HL-60 (cell line): ENCODE data around the gene TLR9.

Experiments used
- POLR2AphosphoS5 ChIP-seq: IDR thresholded peaks from 2 replicates; pipeline ENCODE4 v1.6.1; 2012; ENCODE audit warnings: low read depth
- TF ChIP-seq, protein P1 (sequence below): IDR thresholded peaks from one replicate; pipeline ENCODE4 v1.5.1; 2011; ENCODE audit warnings: low read length, control low read depth, inconsistent platforms; ENCODE audit not compliant: insufficient read depth
- TF ChIP-seq, protein P2 (sequence below): IDR thresholded peaks from 2 replicates; pipeline ENCODE4 v1.6.1; 2012; ENCODE audit warnings: low read depth; ENCODE audit not compliant: insufficient replicate concordance

DNA sequence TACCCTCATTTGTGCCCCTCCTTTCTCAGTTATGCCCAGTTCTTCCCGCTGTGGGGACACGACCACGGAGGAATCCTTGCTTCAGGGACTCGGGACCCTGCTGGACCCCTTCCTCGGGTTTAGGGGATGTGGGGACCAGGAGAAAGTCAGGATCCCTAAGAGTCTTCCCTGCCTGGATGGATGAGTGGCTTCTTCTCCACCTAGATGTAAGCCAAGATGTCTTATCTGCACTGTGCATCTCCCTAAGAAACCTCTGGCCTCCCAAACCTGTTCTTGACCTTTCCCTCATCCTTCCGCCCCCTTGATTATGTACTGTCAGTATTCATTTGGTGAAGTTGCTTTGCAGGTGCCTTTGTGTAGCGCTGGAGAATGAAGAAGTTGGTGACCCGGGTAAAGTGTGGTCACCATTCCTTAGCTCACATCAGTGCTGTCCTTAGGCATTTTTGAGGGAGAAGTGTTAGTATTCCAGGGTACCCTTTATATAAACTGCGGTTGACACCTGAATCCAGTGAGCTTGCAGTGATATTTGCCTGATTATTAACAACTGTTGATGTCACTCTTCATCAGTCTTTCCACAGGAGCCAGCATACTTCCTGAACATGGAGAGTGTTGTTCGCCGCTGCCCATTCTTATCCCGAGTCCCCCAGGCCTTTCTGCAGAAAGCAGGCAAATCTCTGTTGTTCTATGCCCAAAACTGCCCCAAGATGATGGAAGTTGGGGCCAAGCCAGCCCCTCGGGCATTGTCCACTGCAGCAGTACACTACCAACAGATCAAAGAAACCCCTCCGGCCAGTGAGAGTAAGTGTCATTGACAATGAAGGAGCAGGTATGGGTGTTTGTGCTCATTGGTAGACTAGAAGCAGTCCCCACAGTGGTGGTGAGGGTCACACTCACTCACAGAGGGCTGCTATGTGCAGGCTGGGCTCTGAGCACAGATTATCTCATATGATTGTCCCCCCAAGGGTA, 26.5 kb downstream of the TLR9 start:
- TF ChIP-seq, protein P1, sequence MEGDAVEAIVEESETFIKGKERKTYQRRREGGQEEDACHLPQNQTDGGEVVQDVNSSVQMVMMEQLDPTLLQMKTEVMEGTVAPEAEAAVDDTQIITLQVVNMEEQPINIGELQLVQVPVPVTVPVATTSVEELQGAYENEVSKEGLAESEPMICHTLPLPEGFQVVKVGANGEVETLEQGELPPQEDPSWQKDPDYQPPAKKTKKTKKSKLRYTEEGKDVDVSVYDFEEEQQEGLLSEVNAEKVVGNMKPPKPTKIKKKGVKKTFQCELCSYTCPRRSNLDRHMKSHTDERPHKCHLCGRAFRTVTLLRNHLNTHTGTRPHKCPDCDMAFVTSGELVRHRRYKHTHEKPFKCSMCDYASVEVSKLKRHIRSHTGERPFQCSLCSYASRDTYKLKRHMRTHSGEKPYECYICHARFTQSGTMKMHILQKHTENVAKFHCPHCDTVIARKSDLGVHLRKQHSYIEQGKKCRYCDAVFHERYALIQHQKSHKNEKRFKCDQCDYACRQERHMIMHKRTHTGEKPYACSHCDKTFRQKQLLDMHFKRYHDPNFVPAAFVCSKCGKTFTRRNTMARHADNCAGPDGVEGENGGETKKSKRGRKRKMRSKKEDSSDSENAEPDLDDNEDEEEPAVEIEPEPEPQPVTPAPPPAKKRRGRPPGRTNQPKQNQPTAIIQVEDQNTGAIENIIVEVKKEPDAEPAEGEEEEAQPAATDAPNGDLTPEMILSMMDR: no peak
- TF ChIP-seq, protein P2, sequence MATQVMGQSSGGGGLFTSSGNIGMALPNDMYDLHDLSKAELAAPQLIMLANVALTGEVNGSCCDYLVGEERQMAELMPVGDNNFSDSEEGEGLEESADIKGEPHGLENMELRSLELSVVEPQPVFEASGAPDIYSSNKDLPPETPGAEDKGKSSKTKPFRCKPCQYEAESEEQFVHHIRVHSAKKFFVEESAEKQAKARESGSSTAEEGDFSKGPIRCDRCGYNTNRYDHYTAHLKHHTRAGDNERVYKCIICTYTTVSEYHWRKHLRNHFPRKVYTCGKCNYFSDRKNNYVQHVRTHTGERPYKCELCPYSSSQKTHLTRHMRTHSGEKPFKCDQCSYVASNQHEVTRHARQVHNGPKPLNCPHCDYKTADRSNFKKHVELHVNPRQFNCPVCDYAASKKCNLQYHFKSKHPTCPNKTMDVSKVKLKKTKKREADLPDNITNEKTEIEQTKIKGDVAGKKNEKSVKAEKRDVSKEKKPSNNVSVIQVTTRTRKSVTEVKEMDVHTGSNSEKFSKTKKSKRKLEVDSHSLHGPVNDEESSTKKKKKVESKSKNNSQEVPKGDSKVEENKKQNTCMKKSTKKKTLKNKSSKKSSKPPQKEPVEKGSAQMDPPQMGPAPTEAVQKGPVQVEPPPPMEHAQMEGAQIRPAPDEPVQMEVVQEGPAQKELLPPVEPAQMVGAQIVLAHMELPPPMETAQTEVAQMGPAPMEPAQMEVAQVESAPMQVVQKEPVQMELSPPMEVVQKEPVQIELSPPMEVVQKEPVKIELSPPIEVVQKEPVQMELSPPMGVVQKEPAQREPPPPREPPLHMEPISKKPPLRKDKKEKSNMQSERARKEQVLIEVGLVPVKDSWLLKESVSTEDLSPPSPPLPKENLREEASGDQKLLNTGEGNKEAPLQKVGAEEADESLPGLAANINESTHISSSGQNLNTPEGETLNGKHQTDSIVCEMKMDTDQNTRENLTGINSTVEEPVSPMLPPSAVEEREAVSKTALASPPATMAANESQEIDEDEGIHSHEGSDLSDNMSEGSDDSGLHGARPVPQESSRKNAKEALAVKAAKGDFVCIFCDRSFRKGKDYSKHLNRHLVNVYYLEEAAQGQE: no peak
- TF ChIP-seq POLR2AphosphoS5: no peak
